GM19025 (cell line): Measurements from ENCODE around the gene MICALL2.

ENCODE experiments used
- ATAC-seq: cut with Tn5 transposase; IDR thresholded peaks from one replicate; pipeline ENCODE4 v1.9.1; 2021; ENCODE audit warnings: mild to moderate bottlenecking, low read depth, moderate library complexity; ENCODE audit not compliant: unreplicated experiment

Gene MICALL2

GRCh38 chr7:1458683-1459511 is at the start of gene MICALL2:
Gene MICALL2 (minus strand): TSS chr7:1459470. CDS start chr7:1459326, 144 bp downstream.
- peak; percentile 25 for ATAC-seq

GRCh38 chr7:1508277-1508758 is 49.0 kb upstream of the MICALL2 start:
- no peak for ATAC-seq

GRCh38 chr7:1505731-1506550 is 46.7 kb upstream of the MICALL2 start:
- ATAC-seq, result no peak

DNA sequence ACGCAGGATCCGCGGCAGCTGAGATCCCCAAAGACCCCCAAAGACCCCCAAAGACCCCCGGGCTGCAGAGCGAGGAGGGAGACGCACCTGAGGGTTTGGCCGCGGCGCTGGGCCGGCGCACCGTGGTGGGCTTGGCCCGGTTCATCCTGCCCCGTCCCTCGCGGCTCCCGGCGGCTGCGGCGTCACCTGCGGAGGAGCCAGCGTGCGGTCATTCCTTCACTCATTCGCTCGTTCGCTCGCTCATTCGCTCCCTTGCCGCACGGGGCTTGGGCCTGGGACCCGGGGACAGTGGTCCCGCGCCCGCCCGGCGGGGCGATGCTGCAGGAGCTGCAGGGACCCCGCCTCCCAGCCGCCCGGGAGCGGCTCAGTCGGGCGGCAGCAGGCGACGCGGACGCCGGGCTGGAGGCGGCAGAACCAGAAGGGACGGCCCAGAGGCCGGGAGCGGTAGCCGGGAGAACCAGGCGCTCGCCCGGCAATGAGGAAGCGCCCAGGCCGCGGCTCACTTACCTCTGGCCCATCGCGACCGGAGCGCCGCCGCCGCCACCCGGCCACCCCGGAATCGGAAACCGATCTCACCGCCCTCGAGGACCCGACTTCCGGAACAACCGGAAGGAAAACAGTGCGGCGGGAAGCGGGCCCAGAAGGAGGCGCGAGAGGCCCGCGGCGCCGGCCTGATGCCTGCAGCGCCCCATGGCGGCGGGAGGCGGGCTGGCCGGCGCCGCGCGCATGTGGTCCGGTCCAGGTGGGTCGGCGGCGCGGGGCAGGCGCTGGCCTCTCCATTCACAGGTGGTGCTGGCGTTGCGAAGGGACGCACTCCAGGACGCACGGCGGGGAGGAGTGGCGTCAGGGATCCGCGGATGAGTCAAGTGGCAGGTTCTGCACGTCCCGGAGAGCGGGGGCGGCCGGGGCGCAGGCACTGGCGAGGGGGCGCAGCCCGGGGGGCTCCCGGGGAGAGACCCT is 44.8 kb upstream of the MICALL2 start, which contains the start of gene INTS1:
Gene INTS1, minus strand, starts transcription at position 574 of the 960 bp plus-strand sequence. Its CDS starts 429 bp downstream, at position 145.
- ATAC-seq, result peak; percentile 83

DNA sequence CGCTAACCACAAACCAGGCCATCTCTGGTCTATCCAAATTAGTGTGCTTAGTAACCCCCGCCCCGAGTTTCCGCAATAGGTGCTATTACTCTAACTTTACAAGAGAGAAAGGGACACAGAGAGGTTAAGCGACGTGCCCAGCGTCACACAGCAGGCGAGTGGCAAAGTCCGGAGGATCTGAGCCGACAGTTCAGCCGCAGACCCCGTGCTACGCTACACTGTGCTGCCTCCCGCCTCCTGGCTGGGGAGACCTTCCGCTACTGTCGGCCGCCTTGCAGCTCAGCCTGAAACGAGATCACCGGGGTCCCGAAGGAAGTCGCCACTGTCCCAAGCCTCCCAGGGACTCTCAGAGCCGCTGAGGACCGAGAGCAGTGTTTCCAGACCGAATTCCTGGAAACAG is 44.1 kb upstream of the MICALL2 start:
- no peak for ATAC-seq

DNA sequence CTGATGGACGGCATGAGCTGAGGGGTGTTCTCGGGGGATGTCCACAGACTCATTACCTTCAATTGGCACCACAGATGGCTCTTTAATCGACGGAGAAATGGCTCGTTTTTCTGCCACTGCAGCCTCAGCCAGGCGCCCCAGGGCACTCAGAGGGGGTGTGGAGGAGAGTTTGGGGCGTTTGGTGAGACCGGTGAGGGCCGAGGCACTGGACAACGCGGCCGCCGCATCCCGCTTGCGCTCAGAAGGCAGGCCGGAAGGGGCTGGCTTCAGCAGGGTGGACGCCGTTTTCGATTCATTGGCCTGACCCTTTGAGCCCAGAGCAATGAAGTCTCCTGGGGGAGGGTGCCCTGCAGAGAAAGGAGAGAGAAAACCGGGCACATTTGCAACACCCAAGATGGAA is 43.6 kb upstream of the MICALL2 start:
- no peak for ATAC-seq

DNA sequence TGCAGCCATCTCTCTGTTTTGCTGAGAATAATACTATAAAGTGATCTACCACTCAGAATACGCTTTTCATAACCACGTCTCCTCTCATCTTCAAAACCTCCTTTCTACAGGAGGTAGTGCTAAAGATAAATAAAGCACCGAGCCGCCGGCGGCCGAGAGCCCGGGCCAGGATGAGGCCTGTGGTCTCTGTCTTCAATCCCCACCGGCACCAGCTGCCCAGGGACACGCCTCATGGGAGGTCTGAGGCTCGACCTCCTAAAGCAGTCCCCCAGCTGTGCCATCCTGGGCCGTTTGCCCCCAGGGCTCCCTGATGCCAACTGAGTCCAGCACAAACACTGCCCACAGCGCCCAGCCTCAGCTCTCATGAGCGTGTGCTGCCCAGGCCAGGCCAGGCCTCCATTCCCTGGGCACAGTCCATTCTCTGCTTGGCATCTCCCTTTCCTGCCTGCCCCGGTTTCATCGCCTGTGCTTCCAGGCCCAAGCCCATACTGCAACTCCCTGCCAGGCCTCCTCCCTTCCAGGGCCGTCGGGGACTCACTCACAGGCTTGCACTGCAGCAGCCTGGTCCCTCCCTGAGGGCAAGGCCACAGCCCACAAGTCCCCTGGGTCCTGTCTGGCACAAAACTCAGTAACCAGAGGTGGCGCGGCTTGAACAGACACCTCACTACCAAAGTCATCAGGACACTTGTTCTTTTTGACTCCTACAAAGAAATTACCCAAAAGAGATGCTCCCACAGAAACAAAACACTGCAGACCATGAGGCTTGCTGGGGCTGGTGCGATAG is 42.4 kb upstream of the MICALL2 start:
- no peak for ATAC-seq

GRCh38 chr7:1500064-1500807 is 41.0 kb upstream of the MICALL2 start:
- ATAC-seq, result no peak

- ATAC-seq, result no peak
These were observed 40.2 kb upstream of the MICALL2 start for GRCh38 chr7:1499367-1500029.

DNA sequence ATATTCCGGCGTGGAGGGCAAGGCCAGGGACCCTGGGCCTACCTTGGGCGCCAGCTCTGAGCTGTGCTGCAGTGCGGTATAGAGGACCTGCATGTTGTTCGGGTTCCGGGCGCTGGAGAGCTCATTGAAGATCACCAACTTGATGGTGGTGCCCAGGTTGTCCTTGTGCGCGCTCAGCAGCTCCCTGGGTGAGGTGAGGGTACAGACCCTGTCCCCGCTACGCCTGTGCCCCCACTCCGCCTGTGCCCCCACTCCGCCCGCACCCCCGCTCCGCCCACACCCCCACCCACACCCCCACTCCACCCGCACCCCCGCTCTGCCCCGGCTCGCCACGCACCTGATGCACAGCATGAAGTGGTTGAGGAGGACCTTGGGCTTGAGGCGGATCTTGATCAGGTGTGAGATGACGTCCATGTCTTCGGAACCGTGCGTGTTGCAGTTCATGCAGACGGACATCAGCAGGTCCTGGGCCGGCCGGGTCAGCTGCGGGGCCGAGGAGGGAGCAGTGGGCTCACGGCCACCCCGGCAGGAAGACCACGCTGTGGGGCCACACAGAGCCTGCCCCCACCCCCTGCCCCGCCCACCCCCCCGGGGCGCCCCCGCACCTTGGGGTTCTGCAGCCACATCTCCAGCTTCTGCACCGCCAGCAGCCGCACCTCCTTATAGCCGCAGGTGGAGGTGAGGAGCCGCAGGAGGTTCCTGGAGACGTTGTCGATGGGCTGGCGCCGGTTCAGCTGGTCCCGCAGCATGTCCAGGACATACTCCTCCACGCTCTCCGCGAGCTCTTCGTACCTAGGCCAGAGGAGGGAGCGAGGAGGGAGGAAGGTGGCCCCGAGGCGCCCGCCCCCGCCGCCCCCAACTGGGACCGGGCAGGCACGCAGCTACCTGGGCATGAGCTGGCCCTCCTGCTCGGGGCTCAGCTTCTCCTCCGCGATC is 39.4 kb upstream of the MICALL2 start:
- ATAC-seq, result no peak

- no peak for ATAC-seq
These were observed 38.1 kb upstream of the MICALL2 start for GRCh38 chr7:1497293-1497927.

DNA sequence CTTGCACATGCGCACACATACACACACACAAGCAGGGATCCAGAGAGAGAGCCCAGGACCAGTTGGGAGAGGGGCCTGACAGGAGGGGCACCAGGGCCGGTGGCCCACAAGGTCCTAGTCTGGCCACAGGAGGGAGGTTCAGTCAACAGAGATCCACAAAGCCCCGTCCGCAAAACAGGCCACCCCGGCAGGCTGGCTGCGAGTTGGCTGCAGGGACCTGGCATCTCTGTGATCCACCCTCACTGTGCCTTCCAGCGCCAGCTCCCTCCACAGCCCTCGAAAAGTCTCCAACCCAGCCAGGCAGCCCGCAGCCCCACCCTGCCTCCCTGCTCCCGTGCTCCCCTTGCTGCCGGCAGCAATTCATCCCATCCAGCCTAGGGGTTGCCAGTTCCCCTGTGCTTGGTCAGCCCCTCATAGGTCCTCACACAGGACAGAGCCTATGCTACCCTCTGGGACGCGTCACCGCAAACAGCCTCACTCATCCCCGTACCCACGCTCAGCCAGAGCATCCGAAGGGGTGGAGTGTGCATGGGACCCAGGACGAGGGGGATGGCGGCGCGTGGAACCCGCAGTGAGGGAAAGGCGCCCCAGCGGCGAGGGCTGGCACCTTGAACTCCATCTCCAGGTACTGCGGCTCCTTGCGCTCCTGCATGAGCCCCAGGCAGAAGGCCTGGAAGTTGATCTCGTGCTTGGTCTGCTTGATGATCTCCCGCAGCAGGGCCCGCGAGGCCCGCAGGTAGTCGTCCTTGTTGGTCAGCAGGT is 37.4 kb upstream of the MICALL2 start:
- no peak for ATAC-seq

- ATAC-seq, result no peak
These were observed 36.4 kb upstream of the MICALL2 start for GRCh38 chr7:1495564-1496242.

- no peak for ATAC-seq
These were observed 35.7 kb upstream of the MICALL2 start for GRCh38 chr7:1494866-1495563.

DNA sequence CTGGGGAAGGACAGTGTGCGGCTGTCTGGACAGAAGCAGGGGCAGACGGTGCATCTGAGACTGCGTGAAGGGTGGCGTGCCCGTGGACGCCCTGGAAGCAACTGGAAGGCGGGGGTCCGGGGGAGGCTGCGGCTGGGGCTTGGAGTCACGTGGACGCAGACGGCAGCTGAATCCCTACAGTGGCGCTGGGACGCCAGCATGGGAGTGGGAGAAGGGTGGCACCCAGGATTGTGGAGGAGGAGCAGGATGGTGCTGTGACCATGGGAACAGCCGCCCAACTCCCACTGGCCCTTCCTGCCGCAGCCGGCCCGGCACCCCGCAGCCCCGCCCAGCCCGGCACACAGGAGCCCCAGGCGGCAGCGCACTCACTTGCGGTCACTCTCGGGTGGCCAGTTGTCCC is 35.2 kb upstream of the MICALL2 start:
- ATAC-seq, result no peak
